HG03460 (cell line): Measurements from ENCODE around the gene COPS7A.

Experiments
- ATAC-seq: cut with Tn5 transposase; IDR thresholded peaks from one replicate; pipeline ENCODE4 v1.9.1; 2021; ENCODE audit not compliant: unreplicated experiment

The COPS7A gene

GRCh38 chr12:6748761-6749160, 24.9 kb downstream of the COPS7A start:
- ATAC-seq: no peak

GRCh38 chr12:6750506-6750905, 26.7 kb downstream of the COPS7A start:
- no peak for ATAC-seq

DNA sequence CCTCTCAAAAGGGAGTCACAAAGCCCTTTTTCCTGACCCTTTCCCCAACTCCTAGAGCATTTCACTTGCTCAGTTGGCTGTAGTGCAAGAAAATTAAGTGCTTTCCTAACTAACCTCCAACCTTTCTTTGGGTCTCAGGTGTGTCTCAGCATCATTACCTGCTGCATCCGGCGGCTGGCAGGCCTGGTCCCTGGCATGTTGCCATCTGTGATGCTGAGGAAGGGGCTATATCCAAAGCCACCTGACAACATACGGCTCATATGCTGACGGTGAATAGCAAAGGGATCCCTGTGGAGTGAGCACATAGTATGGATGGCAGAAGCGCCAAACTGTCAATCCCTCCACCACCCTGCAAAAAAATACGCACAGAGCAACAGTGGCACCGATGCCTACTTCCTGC, 27.9 kb downstream of the COPS7A start:
- ATAC-seq: no peak

- no peak for ATAC-seq
These were observed 28.5 kb downstream of the COPS7A start for GRCh38 chr12:6752167-6752920.

DNA sequence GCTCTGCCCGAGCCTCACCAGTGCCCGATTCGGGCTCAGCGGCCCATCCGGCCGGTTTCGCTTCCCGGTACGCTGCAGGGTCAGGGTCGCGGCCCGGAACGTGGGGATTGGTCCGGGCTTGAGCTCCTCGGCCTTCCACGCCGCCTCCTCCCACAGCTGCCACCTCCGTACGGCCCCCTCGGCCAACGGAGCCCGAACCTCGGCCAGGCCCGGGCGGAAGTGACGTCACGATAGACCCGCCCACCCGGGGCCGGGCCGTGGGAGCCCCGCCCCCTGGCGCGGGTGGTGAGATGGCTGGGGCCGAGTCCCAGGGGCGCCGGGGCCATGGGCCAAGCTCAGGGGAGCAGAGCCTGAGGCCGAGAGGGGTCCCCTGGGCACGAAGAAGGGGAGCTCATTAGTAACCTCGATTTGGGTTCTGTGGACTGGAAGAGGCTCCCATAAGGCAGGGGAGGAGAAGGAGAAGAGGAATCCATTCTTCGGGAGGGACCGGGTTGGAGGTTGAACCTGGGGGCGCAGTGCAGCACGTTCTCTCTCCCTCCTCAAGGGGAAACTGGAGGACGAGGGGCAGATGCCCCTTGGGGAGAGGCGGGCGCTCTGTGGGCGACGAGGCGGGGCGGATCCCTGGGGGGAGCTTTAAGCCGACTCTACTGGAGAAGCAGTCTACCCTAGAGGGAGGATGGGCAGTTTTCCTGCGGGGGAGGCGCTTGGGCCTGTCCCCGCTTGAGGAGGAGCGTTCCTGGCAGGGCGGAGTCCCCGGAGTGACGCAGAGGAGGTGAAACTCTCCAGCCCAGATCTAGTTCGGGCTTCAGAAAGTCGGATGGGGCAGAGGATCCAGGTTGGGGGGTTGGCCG, 29.3 kb downstream of the COPS7A start, which contains the start of gene MLF2:
TSS of gene MLF2 (minus strand) at position 221 of the 851 bp plus-strand sequence. CDS start 807 bp downstream, outside the sequence.
- ATAC-seq: peak; percentile 89

- no peak for ATAC-seq
These were observed 30.0 kb downstream of the COPS7A start for GRCh38 chr12:6753772-6754356.

- ATAC-seq: no peak
These were observed 30.6 kb downstream of the COPS7A start for GRCh38 chr12:6754411-6754810.

- no peak for ATAC-seq
These were observed 33.3 kb downstream of the COPS7A start for GRCh38 chr12:6757028-6757690.

GRCh38 chr12:6758506-6759095, 34.8 kb downstream of the COPS7A start:
- ATAC-seq: no peak

GRCh38 chr12:6759741-6760140, 35.9 kb downstream of the COPS7A start:
- no peak for ATAC-seq

DNA sequence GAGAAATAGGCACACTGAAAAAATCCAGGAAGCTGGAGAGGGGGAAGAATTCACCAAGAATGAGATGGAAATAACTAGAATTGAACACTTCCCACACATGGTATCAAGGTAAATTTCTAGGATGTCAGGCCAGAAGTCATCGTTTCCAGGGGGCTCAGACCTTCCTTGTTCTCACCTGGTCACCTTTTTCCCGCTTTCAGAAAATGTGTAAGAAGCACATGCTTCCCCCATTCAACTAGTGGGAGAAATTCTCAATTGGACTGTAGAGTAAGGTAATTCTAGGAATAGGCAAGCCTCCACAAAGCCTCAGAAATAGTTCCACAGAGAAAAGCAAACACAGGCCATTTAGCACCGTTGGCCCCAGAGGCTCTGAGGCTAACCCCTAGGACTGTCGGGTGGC, 39.5 kb downstream of the COPS7A start:
- no peak for ATAC-seq

GRCh38 chr12:6764011-6764828, 40.4 kb downstream of the COPS7A start:
- ATAC-seq: peak; percentile 76

GRCh38 chr12:6765048-6765633, 41.3 kb downstream of the COPS7A start:
- ATAC-seq: no peak

- peak; percentile 12 for ATAC-seq
These were observed 42.1 kb downstream of the COPS7A start, which contains the start of gene PTMS for GRCh38 chr12:6765634-6766581. Gene PTMS, plus strand, starts transcription at chr12:6766363. Its CDS starts 343 bp downstream, at chr12:6766706.

GRCh38 chr12:6766651-6767349, 43.0 kb downstream of the COPS7A start:
- peak; percentile 45 for ATAC-seq

GRCh38 chr12:6767353-6768319, 43.8 kb downstream of the COPS7A start:
- no peak for ATAC-seq
